ENCODE results near the gene TFDP2. TPM values are rescaled to one million over a fixed set of nuclear protein-coding genes. Genes with fewer than 3 reads are reported as not detected.
"Not testable (repeated sequence)": the region's sequence is repeated elsewhere in the genome, so short reads cannot be mapped to it uniquely, and the experiment has no call there.

Gene TFDP2
- total and polyA plus RNA-seq, 3 experiments from 2014 or later: 22.6 to 38.3 (median 31.0) TPM

DNA sequence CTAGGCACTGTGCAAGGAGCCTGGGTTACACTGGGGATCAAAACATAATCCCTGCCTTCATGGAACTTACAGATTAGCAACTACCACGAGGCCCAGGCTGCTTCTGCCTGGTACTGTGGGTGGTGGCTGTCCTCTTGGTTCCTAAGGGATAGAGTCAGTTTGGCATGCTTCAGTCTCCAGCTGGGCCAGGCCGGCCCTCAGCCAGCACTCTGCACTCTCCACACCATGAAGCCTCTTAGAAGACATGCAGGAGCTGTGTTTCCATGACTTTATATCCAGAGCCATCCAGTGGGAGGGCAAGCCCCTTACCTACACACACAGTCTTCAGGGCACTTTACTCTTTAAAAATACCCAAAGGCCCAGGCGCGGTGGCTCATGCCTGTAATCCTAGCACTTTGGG, 218.5 kb downstream of the TFDP2 start:
- peaks cover 0 to 2% of the 10 kb centered on the region in 2 donors for H3K27me3 Mint-ChIP-seq

DNA sequence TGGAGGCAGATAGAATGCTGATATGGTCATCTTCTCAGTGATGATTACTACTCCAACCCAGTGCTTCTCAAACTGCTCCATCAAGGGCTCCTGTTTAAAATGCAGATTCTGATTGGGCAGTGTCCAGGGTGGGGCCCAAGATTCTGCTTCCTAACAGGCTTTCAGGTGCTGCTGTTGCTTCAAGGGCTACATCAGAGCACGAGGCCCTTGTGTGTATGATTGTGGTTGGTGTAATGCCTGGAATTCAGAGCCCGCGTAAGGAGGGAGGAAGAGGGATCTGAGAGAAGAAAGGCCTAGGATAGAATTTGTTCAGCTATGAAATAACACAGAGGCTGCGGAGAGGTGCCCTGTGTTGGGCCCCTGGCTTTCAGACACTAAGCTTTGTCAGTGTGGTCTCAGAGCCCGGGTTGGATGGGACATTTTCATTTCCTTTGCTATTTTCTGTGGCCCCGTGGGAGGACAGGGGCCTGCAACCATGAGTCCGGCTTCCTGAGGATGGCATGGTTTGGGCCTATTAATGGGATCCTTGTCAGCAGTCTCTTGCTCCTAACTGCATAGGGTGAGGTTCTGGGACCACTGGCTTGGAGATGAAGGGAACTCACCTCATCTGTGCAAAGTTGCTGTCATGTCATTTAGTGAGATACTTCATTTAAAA, 219.9 kb downstream of the TFDP2 start:
- H3K27me3 ChIP-seq (ENCODE audit: insufficient read depth, low read length, poor library complexity, severe bottlenecking): no peaks in the 10 kb centered on the region
- no peaks in the 10 kb centered on the region for H3K4me1 Mint-ChIP-seq
- peaks cover 0 to 31% (median 9%) of the 10 kb centered on the region in 3 donors for H3K36me3 Mint-ChIP-seq
- CTCF ChIA-PET: no interaction called here
- H3K27me3 Mint-ChIP-seq: peaks cover 0 to 2% of the 10 kb centered on the region in 2 donors
- no peak for DNase-seq
- H3K27ac Mint-ChIP-seq: peak overlapping the region in 1 of 8 donors; percentile 50
- no peaks in the 10 kb centered on the region for H3K4me1 ChIP-seq (ENCODE audit: insufficient read depth, low read length)
- H3K27ac ChIP-seq (ENCODE audit: low read depth, low read length): no peak overlapping the region
- no peak overlapping the region for H3K4me3 Mint-ChIP-seq
- POLR2A ChIA-PET: no interaction called here
- no peaks in the 10 kb centered on the region for H3K9me3 ChIP-seq (ENCODE audit: low read length)
- no peaks in the 10 kb centered on the region for H3K36me3 ChIP-seq (ENCODE audit: insufficient read depth, low read length)
- no peaks in the 10 kb centered on the region for H3K9me3 Mint-ChIP-seq
- H3K4me3 ChIP-seq (ENCODE audit: low read length): no peak overlapping the region

More for the DNA sequence above, 218.5 kb downstream of the TFDP2 start:
- Mint-ChIP-seq H3K4me1 (no peaks in the 10 kb centered on the region), H3K9me3 (no peaks in the 10 kb centered on the region), H3K4me3 (no peak overlapping the region), H3K36me3 (peaks cover 0 to 21% (median 5%) of the 10 kb centered on the region in 3 donors), H3K27ac (peak overlapping the region in 2 of 8 donors; percentile 65 to 75)
- no peak overlapping the region for H3K27ac ChIP-seq (ENCODE audit: low read depth, low read length)
- ChIA-PET CTCF (no interaction called here), POLR2A (no interaction called here)
- H3K4me1 ChIP-seq (ENCODE audit: insufficient read depth, low read length): no peaks in the 10 kb centered on the region
- no peaks in the 10 kb centered on the region for H3K27me3 ChIP-seq (ENCODE audit: insufficient read depth, low read length, poor library complexity, severe bottlenecking)
- no peak overlapping the region for H3K4me3 ChIP-seq (ENCODE audit: low read length)
- DNase-seq: no peak
- no peaks in the 10 kb centered on the region for H3K9me3 ChIP-seq (ENCODE audit: low read length)
- H3K36me3 ChIP-seq (ENCODE audit: insufficient read depth, low read length): no peaks in the 10 kb centered on the region

DNA sequence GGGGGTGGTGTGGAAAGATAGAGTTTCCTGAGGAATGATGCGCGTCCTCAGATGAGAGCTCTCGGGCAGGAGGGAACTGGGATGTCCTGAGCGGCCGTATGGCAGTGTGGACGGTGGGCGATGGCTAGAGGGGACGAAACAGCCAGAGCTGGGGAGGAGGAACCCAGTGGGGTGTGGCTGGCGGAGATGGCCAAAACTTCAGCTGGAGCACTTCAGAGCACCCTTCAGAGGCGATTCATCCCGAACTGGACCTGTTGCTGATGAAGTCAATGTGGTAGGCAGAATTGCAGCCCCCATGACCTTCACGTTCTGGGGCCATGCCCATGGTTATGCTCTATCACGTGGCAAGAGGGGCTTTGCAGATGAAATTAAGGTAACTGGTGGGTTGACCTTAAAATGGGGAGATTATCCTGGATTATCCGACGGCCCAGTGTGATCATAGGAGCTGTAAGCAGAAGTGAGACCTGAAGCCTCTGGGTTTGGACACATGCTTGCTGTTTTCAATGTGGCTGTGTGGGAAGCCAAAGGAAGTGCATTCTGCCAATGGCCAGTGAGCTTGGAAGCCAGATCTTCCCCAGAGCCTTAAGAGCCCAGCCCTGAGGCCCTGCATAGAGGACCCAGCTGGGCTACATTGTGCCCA, 220.6 kb downstream of the TFDP2 start:
- H3K4me3 Mint-ChIP-seq: no peak overlapping the region
- H3K4me1 Mint-ChIP-seq: no peaks in the 10 kb centered on the region
- CTCF ChIA-PET: interaction anchor here (1.7 kb wide), 1 partner anchor 8 kb away, joined by 3 read pairs; no protein-coding TSS in a partner anchor
- no peak for DNase-seq
- POLR2A ChIA-PET: no interaction called here
- peaks cover 0 to 34% (median 12%) of the 10 kb centered on the region in 3 donors for H3K36me3 Mint-ChIP-seq
- H3K9me3 Mint-ChIP-seq: no peaks in the 10 kb centered on the region
- Histone ChIP-seq H3K4me1 (ENCODE audit: insufficient read depth, low read length) (no peaks in the 10 kb centered on the region), H3K27ac (ENCODE audit: low read depth, low read length) (no peak overlapping the region), H3K27me3 (ENCODE audit: insufficient read depth, low read length, poor library complexity, severe bottlenecking) (no peaks in the 10 kb centered on the region), H3K9me3 (ENCODE audit: low read length) (no peaks in the 10 kb centered on the region), H3K4me3 (ENCODE audit: low read length) (no peak overlapping the region), H3K36me3 (ENCODE audit: insufficient read depth, low read length) (no peaks in the 10 kb centered on the region)
- H3K27ac Mint-ChIP-seq: peak overlapping the region in 3 of 8 donors; percentile 16 to 50 (median 48)
- H3K27me3 Mint-ChIP-seq: peaks cover 0 to 2% of the 10 kb centered on the region in 2 donors

DNA sequence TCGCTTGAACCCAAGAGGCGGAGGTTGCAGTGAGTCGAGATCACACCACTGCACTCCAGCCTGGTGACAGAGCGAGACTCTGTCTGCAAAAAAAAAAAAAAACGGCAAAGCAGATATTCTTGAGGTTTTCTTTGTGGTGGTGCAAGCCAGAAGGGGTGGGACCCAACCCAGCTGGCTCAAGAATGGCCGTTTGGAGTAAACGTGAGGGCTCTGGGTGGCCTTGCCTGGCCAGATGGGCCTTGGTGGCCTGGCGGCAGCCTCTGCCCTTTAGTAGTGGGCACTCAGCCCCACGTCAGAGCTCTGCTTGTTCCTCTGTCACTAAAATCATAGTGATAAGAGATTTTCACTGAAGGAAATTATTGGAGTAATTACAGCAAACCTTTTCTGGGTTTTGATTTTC, 222.4 kb downstream of the TFDP2 start:
- H3K27me3 ChIP-seq (ENCODE audit: insufficient read depth, low read length, poor library complexity, severe bottlenecking): no peaks in the 10 kb centered on the region
- Mint-ChIP-seq H3K4me3 (no peak overlapping the region), H3K9me3 (no peaks in the 10 kb centered on the region), H3K36me3 (peaks cover 0 to 48% (median 19%) of the 10 kb centered on the region in 3 donors), H3K27ac (no peak overlapping the region), H3K4me1 (no peaks in the 10 kb centered on the region), H3K27me3 (no peaks in the 10 kb centered on the region)
- H3K36me3 ChIP-seq (ENCODE audit: insufficient read depth, low read length): peaks cover 2% of the 10 kb centered on the region
- ChIA-PET POLR2A (no interaction called here), CTCF (interaction anchor here (1.7 kb wide), 1 partner anchor 10 kb away, joined by 3 read pairs; no protein-coding TSS in a partner anchor)
- no peaks in the 10 kb centered on the region for H3K4me1 ChIP-seq (ENCODE audit: insufficient read depth, low read length)
- no peak overlapping the region for H3K4me3 ChIP-seq (ENCODE audit: low read length)
- H3K27ac ChIP-seq (ENCODE audit: low read depth, low read length): no peak overlapping the region
- DNase-seq: no peak
- no peaks in the 10 kb centered on the region for H3K9me3 ChIP-seq (ENCODE audit: low read length)

DNA sequence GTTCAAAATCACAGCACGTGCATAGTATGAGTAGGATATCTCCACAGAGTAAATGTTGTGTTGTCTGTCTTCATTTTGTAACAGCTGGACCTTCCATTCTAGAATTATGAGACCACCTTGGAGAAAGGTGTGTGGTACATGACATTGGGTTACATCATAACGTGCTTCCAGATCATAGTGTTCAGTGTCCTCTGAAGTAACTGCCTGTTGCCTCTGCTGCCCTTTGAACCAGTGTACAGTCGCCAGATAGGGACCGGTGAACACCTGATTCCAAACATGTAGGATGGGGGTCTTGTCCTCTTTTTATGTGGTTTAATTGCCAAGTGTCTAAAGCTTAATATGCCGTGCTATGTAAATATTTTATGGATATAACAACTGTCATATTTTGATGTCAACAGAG, 223.7 kb downstream of the TFDP2 start:
- H3K27ac ChIP-seq (ENCODE audit: low read depth, low read length); H3K4me3 Mint-ChIP-seq; H3K27me3 Mint-ChIP-seq; H3K4me1 Mint-ChIP-seq; H3K9me3 Mint-ChIP-seq; CTCF ChIA-PET; H3K9me3 ChIP-seq (ENCODE audit: low read length); H3K27me3 ChIP-seq (ENCODE audit: insufficient read depth, low read length, poor library complexity, severe bottlenecking); POLR2A ChIA-PET; DNase-seq; H3K36me3 ChIP-seq (ENCODE audit: insufficient read depth, low read length); H3K4me3 ChIP-seq (ENCODE audit: low read length); H3K4me1 ChIP-seq (ENCODE audit: insufficient read depth, low read length): not testable (repeated sequence)
- Mint-ChIP-seq H3K27ac (peak overlapping the region in 3 of 8 donors; percentile 20 to 73 (median 32)), H3K36me3 (peaks cover 0 to 55% (median 23%) of the 10 kb centered on the region in 3 donors)

DNA sequence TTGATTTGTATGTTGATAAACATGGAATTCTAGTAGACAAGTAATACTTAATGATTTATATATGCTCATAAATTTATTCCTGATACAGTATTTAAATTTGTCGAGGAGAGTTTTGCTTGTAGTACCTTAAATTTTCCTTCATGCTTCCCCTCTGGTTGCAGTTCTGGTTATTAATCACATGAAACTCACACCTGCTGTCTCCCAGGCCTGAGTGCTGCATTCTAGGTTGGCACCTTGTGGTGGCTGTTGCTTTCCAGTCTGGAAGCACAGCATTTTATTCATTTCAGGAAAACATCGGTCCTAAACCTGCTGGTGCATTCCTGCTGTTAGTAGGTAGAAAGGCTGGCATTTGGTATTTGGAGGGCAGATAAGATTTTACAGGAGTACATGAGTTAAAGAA, 228.0 kb downstream of the TFDP2 start:
- CTCF ChIA-PET: no interaction called here
- Mint-ChIP-seq H3K27ac (peak overlapping the region in 4 of 8 donors; percentile 1 to 21 (median 8)), H3K4me3 (no peak overlapping the region), H3K4me1 (no peaks in the 10 kb centered on the region), H3K27me3 (no peaks in the 10 kb centered on the region), H3K36me3 (peaks cover 1 to 58% (median 21%) of the 10 kb centered on the region in 3 donors), H3K9me3 (no peaks in the 10 kb centered on the region)
- DNase-seq: no peak
- no peak overlapping the region for H3K27ac ChIP-seq (ENCODE audit: low read depth, low read length)
- POLR2A ChIA-PET: no interaction called here
- peaks cover 7% of the 10 kb centered on the region for H3K36me3 ChIP-seq (ENCODE audit: insufficient read depth, low read length)
- no peaks in the 10 kb centered on the region for H3K27me3 ChIP-seq (ENCODE audit: insufficient read depth, low read length, poor library complexity, severe bottlenecking)
- no peaks in the 10 kb centered on the region for H3K4me1 ChIP-seq (ENCODE audit: insufficient read depth, low read length)
- no peaks in the 10 kb centered on the region for H3K9me3 ChIP-seq (ENCODE audit: low read length)
- no peak overlapping the region for H3K4me3 ChIP-seq (ENCODE audit: low read length)

DNA sequence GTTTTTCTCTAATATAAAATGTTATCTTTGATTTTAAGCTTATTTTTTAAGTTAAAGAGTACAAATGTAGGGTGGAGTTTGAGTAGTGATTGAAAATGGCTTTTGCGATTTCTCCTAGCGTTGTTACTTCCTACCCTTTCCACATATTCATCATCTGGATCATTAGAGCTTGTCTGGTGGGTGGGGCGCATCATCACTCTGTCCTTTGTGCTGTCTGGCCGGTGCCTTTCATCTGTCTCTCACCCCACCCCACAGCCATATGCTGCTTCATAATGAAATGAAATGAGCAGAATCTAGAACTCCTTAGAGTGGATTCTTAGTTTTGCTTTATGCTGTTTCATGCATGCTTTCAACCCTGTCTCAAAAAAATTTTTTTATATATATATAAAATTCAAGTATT, 228.6 kb downstream of the TFDP2 start:
- Mint-ChIP-seq H3K4me3 (no peak overlapping the region), H3K36me3 (peaks cover 4 to 62% (median 24%) of the 10 kb centered on the region in 3 donors), H3K27ac (peak overlapping the region in 2 of 8 donors; percentile 20 to 75), H3K9me3 (no peaks in the 10 kb centered on the region), H3K27me3 (no peaks in the 10 kb centered on the region), H3K4me1 (no peaks in the 10 kb centered on the region)
- ChIA-PET CTCF (no interaction called here), POLR2A (no interaction called here)
- no peak overlapping the region for H3K27ac ChIP-seq (ENCODE audit: low read depth, low read length)
- no peaks in the 10 kb centered on the region for H3K4me1 ChIP-seq (ENCODE audit: insufficient read depth, low read length)
- DNase-seq: no peak
- no peak overlapping the region for H3K4me3 ChIP-seq (ENCODE audit: low read length)
- no peaks in the 10 kb centered on the region for H3K9me3 ChIP-seq (ENCODE audit: low read length)
- H3K27me3 ChIP-seq (ENCODE audit: insufficient read depth, low read length, poor library complexity, severe bottlenecking): no peaks in the 10 kb centered on the region
- H3K36me3 ChIP-seq (ENCODE audit: insufficient read depth, low read length): peaks cover 7% of the 10 kb centered on the region

DNA sequence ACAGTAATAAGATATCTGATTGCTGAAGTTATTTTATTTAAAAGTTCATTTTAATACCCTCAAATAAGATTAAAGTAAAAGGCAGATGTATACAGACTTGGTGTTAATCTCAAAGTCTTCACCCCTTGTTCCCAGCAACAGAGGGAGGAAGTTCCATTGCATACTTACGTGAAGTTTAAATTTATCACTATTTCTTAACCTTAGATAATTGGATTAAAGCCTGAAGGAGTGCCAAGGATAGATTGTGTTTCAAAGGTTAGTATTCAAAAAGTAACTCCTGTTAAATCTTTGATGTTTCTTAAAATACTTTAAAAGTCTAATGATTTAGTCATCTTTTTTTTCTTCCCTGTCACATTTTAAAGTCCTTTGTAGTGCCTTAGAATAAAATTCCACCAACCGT, 233.6 kb downstream of the TFDP2 start:
- Mint-ChIP-seq H3K9me3 (peaks cover 0 to 3% (median 0%) of the 10 kb centered on the region in 5 donors), H3K4me1 (peaks cover 0 to 4% (median 0%) of the 10 kb centered on the region in 3 donors), H3K4me3 (no peak overlapping the region), H3K27me3 (no peaks in the 10 kb centered on the region), H3K27ac (no peak overlapping the region), H3K36me3 (peaks cover 8 to 64% (median 11%) of the 10 kb centered on the region in 3 donors)
- peaks cover 10% of the 10 kb centered on the region for H3K36me3 ChIP-seq (ENCODE audit: insufficient read depth, low read length)
- DNase-seq: no peak
- no peaks in the 10 kb centered on the region for H3K4me1 ChIP-seq (ENCODE audit: insufficient read depth, low read length)
- ChIA-PET POLR2A (no interaction called here), CTCF (no interaction called here)
- H3K4me3 ChIP-seq (ENCODE audit: low read length): no peak overlapping the region
- H3K27me3 ChIP-seq (ENCODE audit: insufficient read depth, low read length, poor library complexity, severe bottlenecking): no peaks in the 10 kb centered on the region
- no peak overlapping the region for H3K27ac ChIP-seq (ENCODE audit: low read depth, low read length)
- H3K9me3 ChIP-seq (ENCODE audit: low read length): no peaks in the 10 kb centered on the region
